GM21723 (cell line): Measurements from ENCODE around the gene MRPS17.
"Not testable (repeated sequence)": the region's sequence is repeated elsewhere in the genome, so short reads cannot be mapped to it uniquely, and the experiment has no call there.

Experiments
- ATAC-seq: cut with Tn5 transposase; IDR thresholded peaks from one replicate; pipeline ENCODE4 v1.9.1; 2021; ENCODE audit warnings: mild to moderate bottlenecking, moderate library complexity; ENCODE audit not compliant: unreplicated experiment

The MRPS17 gene

DNA sequence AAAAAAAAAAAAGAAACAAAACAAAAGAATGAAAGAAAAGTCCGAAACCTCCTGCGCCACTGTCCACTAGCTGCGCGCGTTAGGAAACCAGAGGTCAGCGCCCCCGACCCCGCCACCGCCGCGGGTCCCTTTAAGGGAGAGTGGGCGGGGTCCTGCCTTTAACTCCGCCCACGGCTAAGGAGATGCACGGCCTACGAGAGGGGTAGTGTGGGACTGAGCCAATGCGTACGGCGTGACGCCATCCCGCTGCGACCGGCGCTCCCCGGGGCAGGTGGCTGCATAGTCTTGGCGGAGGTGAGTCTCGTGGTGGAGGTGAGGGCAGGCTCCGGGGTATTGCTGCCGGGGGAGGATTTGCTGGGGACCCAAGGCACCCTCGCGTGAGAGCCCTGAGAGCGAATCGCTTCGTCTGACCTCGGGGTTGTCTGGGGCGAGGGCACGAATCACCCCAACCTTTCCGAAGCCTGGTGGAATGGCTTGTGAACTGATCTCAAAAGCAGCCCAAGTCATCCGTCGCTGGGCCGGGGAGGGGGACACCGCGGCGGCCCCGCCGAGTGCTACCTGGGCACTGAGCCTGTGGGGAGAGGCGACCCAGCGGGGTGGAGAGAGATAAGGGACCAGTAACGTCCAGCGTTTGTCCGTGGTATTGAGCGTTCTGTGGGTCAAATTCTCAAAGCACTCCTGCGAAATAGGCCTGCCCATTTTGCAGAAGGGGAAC lies at the start of gene MRPS17:
Gene MRPS17 (plus strand): TSS at position 241 of the 715 bp plus-strand sequence. CDS start 1,319 bp downstream, outside the sequence.
- peak; percentile 100 for ATAC-seq

DNA sequence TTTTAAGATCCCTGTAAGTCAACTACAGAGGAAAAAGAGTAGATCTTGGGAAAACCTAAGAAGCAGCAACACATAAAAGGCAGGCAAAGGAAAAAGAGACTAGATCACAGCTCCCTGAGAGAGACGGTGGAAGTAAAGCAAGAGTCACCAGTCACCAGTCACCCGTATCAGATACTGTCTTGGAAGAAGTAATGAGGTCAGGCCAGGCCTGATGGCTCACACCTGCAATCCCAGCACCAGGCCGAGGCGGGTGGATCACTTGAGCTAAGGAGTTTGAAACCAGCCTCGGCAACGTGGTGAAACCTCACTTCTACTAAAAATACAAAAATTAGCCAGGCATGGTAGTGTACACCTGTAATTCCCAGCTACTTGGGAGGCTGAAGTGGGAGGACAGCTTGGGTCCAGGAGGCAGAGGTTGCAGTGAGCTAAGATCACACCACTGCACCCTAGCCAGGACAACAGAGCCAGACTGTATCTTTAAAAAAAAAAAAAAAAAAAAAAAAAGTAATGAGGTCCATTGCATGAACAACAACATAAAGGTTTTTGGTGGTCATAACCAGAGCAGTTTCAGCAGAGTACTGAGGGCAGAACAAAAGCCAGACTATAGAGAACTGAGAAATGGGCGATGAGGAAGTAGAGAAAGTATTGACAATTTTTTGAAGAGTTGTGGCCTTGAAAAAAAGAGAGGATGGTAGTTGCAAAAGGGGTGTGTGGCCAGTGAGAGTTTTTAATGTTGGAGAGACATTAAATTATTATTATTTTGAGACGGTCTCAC lies 47.5 kb upstream of the MRPS17 start:
- ATAC-seq: peak; percentile 98

DNA sequence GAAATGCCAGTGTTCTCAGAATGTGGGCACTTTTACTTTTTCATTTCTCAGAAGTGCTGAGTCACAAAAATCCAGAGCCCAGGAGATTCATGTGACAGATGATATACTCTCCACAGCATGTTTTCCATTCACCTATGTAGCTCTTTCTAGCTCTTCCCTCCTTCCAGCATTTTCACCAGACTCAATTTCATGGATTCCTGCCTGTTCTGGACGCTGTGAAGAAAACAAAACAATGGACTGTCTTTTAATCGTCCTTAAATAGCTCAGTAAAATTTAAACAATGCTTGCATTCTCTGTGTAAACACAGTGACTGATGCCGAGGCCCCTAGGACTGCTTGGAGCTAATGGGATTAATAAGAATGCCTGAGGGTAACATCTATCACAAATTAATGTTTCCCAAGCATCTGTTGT lies 38.9 kb upstream of the MRPS17 start:
- no peak for ATAC-seq

DNA sequence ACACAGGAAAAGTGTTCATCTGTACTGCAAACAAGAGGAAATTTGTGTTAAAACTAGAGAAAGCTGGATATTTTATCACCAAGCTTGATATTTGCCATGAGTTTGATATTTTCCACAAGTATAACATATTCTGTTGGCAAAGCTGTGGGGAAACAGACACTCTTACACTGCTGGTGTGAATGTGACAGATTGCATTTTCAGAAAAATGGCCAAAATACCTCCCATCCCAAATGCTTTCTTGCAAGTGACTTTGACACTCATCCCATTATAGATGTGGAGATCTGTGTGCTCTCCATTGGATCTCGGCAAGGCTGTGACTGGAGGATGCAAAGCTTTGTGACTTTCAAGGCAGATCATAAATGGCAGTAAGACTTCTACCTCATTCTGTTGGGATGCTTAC lies 33.9 kb upstream of the MRPS17 start:
- ATAC-seq: no peak

DNA sequence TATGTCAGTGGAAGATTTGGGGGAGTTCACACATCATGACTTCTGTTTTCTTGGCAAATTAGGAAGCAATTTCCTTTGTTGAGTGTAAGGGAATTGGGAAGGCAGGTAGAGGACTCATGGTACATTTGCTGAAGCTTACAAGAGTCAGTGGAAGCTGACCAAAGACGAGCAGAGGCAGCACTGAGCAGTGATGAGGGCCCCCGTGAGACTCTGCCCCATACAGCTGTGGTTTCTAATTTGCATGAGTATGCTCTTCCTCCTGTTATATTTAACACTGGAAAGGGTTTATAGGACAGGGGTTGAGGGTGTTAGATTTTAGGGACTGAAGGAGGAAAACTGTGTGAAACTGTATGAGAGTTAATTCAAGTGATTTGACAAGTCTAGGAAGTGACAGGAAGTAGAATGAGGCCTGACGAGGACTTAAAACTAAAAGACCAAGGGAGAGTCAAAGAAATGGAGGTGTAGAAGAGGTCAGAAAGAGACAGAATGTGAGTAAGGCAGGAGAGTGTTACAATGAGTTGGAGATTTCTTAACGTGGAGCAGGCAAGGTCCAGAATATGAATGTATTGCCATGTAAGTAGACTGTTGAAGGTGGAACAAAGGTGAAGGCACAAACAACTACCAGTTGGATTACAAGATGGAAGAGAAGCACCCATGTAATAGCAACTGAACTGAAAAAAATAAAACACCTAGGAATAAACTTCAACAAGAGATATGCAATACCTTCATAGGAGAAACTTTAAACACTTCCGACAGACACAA lies 23.5 kb upstream of the MRPS17 start:
- no peak for ATAC-seq

DNA sequence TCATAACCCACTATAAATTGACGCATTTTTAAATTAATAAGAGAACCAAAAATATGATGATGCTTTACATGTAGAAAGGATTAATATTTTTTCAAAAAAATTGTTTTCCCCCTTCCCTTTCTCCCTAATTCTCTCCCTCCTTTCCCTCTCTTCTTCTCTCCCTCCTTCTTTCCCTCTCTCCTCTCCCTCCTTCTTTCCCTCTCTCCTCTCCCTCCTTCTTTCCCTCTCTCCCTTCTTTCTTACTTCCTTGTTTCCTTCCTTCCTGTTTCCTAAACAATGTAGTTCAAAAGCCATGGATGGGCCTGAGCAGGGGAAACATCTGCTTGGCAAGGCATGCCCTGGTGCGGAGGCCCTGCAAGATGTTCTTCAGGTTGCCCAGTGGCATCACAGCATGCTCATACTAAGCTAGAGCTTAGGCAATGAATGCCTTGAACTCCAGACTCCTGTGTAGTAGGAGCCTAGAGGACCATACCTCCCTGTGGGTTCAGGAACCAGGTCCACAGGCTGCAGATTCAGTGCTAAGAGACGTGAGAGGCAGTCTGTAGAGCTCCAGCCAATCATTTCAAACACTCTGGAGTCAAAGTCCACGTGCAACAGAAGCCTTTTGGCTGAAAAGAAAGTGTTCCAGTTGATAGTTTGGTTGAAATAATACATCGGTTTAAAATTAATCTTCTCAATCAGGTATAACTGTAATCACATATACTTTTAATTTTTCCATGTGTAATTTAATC lies 20.1 kb upstream of the MRPS17 start:
- ATAC-seq: no peak

DNA sequence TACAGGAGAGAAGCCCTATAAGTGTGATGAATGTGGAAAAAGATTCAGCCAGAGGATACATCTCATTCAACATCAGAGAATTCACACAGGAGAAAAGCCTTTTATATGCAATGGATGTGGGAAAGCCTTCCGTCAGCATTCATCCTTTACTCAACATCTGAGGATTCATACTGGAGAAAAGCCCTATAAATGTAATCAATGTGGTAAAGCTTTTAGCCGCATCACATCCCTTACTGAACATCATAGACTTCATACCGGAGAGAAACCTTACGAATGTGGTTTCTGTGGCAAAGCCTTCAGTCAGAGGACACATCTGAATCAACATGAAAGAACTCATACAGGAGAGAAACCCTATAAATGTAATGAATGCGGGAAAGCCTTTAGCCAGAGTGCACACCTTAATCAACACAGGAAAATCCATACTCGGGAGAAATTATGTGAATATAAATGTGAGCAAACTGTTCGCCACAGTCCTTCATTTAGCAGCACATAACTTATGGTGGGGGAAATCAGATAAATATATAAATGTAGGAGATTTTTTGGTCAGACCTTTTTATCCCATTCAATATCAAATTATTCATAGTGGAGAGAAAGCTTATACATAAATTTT lies 12.1 kb upstream of the MRPS17 start:
- ATAC-seq: no peak

DNA sequence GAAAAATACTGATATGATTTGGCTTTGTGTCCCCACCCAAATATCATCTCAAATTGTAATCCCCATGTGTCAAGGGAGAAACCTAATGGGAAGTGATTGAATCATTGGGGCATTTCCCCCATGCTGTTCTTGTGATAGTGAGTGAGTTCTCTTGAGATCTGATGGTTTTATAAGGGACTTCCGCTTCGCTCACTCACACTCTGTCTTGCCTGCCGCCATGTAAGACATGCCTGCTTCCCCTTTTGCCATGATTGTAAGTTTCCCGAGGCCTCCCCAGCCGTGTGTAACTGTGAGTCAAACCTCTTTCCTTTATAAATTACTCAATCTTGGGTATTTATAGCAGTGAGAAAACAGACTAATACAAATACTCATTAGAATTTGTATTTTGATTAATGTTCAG lies 5.1 kb upstream of the MRPS17 start:
- ATAC-seq: no peak

DNA sequence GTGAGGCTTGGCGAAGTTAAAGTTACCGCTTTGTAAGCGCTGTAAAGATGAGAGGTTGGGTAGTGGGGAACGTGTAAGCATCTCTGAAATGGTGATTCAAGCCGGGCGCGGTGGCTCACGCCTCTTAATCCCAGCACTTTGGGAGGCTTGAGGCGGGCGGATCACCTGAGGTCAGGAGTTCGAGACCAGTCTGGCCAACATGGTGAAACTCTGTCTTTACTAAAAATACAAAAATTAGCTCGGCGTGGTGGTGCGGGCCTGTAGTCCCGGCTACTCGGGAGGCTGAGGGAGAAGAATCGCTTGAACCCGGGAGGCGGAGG lies 635 bp downstream of the MRPS17 start:
- ATAC-seq: not testable (repeated sequence)

DNA sequence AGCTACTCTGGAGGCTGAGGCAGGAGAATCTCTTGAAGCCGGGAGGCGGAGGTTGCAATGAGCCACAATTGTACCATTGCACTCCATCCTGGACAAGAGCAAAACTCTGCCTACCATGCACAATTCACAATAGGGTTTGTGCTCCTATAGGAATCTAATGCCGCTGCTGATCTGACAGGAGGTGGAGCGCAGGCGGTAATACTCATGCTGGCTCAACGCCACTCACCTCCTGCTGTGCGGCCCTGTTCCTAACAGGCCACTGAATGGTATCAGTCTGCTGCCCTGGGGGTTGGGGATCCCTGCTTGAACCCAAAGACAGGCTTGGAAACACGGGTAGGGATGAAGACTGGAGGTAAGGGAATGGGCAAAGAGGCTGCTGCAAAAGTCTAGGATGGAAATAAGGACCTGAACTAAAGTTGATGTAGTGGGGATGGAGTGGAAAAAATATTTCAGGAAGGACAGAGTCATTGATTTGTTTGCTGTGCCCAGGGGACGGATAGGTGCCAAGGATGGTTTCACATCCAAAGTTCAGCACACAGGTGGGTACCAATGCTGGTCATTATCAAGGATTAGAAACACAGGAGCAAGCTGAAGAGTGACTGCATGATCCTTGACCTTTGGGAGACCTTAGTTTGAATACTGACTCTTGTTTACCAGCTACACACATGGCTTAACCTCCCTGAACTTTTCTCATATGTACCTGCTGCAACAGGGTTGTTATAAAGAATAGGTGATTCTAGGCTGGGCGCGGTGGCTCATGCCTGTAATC lies 2.2 kb downstream of the MRPS17 start:
- no peak for ATAC-seq

DNA sequence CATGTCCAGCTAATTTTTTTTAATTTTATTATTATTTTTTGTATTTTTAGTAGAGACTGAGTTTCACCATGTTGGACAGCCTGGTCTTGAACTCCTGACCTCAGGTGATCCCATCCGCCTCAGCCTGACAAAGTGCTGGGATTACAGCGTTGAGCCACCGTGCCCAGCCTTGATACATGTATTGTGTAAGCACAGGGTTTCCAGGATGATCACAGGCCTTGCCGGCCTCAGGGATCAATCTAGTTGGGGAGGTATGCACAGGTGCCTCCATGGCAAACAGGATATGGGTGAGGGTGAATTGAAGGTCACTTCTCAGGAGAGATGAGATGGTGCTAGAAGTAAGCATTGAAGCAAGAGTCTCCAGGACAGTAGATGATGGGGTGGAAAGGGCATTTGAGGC lies 5.5 kb downstream of the MRPS17 start:
- no peak for ATAC-seq

DNA sequence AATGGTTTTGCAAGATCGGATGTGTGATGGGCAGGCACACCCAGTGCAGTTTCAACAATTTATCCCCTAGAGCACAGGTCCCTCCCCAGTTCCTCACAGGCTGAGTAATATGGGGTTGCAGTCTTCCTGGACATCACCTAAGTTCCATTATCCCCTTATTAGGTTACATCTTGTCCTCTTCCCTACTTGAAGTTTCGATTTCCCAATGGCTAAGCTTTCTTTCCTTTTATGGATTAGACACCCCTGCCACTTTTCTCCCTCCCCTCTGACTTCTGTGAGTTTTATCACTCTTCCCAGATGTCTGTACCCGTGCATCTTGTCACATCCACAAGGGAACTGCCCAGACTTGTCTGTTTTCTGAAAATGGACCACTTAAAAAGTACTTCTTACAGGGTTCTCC lies 10.3 kb downstream of the MRPS17 start:
- ATAC-seq: no peak

DNA sequence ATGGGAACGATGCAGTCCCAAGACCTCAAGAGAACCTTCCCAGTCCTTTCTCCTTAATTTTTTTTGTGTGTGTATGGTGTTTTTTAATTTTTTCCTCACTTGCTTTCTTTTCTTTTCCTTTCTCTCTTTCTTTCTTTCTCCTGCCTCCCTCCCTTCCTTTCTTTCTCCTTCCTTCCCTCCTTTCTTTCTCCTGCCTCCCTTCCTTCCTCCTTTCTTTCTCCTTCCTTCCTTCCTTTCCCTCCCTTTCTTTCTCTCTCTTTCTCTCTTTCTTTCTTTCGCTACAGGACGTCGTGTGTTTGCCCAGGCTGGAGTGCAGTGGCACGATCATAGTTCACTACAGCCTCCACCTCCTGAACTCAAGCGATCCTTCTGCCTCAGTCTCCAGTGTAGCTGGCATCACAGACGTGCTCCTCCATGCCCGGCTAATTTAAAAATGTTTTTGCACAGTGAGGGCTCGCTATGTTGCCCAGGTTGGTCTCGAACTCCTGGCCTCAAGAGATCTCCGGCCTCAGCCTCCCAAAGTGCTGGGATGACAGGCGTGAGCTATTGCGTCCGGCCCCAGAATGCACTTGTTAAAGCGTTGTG lies 12.0 kb downstream of the MRPS17 start:
- no peak for ATAC-seq

DNA sequence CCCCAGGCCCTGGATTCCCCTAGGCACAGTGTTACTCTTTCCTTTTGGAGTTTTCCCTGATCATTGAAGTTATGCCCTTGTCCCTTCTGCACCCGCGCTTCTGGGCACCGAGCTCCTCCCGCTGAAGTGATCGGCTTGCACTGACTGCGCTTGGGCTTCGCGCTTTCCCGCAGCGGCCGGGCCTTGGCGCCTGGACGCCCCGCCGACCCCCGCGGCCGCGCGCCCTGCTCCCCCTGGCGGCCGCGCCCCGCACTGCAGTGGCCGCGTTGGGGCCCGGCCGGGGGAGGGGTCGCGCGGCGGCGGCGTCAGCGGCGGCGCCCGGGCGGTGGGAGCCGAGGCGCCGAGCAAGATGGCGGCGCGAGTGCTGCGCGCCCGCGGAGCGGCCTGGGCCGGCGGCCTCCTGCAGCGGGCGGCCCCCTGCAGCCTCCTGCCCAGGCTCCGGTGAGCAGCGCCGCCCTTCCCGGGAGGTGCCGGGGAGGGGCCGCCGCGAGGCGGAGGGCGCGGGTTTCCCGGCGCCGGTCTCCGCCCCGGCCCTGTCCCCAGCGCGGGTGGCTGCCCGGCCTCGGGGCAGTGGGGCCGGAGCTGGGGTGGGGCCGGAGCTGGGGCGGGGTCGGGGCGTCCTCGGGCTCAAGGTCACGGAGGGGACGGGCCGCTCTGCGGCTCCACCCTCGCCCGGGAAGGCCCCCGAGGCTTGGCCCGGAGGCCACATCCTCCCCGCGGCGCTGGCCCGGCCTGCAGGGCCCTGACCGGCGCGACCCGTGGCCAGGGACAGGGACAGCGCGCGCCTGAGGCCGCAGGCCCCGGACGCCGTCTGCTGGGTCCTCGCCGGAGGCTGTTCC lies 12.8 kb downstream of the MRPS17 start, which contains the start of gene NIPSNAP2:
Gene NIPSNAP2 (plus strand): TSS at position 325 of the 839 bp plus-strand sequence. CDS start 25 bp downstream, at position 350.
- ATAC-seq: peak; percentile 84

DNA sequence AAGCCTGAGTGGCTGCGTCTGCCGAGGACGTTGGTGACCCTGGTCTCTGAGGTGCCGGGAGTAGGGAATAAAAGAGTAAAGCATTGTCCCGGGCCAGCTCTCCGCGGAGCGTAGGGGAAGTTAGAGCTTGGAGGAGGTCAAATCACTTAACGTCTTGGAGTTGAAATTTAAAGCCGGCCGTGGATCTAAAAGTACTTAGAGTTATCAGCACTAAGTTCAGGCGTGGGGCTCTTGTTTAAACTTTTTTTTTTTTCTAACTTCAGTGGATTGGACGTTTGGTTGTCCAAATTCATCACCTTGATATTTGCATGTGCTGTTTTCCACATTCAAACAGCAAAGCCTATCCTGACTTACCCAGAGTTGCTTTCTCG lies 13.4 kb downstream of the MRPS17 start:
- ATAC-seq: peak; percentile 1

DNA sequence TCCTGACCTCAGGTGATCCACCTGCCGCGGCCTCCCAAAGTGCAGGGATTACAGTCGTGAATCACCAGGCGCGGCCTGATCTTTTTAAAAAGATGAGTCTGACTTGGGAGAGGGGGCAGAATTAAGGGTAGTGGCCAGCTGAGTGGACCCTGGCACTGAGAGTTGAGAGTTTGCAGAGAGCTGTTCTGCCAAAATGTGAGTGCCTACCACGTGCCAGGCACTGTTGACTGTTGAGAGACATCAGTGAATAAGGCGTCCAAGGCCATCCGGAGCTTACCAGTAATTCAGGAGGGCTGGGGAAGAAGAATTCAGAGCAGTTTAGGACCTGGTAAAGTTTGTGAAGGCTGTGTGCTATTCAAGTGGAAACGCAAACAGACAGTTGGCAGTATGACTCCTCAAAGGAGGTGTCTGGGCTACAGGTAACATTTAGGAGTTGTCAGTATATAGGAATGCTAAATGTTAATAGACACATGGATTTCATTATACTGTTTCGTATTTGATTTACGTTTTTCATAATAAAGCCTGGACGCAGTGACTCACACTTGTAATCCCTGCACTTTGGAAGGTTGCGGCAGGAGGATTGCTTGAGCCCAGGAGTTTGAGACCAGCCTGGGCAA lies 14.2 kb downstream of the MRPS17 start:
- ATAC-seq: no peak

DNA sequence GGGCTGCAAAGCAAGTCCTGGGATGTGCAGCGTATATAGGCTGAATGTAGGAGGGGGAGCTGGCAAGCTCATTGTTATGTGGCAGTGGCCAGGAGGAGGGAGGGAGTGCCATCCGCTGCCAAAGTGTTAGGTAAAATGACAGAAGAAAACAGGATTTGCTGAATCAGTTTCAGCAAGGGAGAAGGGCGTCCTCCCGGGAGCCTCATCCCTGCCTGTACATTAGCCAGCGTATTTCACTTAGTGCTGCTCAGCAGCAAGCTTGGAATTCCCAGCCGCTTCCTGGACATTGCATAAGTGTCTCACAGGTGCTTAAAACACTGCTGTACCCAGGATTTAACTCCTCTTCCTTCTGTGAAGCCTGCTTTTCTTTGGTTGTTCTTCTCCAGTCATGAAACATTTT lies 15.2 kb downstream of the MRPS17 start:
- ATAC-seq: no peak

DNA sequence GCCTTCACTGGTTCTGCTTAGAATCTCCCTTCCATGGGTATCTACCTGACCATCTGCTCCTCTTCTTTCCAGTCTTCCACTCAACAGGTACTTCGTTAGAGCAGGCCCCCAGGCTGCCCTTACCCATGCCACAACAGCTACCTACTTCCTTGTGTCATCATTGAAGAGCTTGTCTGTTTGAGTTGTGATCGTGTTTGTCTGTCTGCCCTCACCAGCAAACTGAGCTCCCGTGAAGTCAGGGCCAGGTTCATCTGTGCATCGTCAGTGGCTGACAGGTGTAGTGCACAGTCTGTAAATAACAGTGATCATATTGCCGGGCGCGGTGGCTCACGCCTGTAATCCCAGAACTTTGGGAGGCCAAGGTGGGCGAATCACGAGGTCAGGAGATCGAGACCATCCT lies 17.7 kb downstream of the MRPS17 start:
- no peak for ATAC-seq
